Uterus (tissue), 2 donors: ENCODE data around the gene MIPOL1.

Source experiments
- CTCF ChIP-seq, 4 experiments: fragments of 200-600 bp in 2 of 4; fragments of 450-650 bp in 2 of 4; sonication (generic) in 2 of 4; IDR thresholded peaks; one replicate each; pipeline ENCODE4 v1.5.1; 2016 to 2019; ENCODE audit warnings: antibody characterized with exemption in 4 of 4, mild to moderate bottlenecking in 2 of 4, moderate library complexity in 1 of 4
- POLR2A ChIP-seq, 2 donors: fragments of 450-650 bp; IDR thresholded peaks; one replicate each; pipeline ENCODE4 v1.6.1; 2016; ENCODE audit warnings: antibody characterized with exemption in 2 of 2, mild to moderate bottlenecking in 1 of 2, moderate library complexity in 1 of 2

- TF ChIP-seq POLR2A (IDR thresholded peaks at IDR 0.05), result no peak
- no peak for TF ChIP-seq CTCF (IDR thresholded peaks at IDR 0.05)
These were observed 399.8 kb downstream of the MIPOL1 start for GRCh38 chr14:37597538-37597913.
